ENCODE results near the gene RALGAPA2. TPM values are rescaled to one million over a fixed set of nuclear protein-coding genes. Genes with fewer than 3 reads are reported as not detected.

Gene RALGAPA2
- total RNA-seq, 3 donors from 2014 or later (not counting 1 experiment from before 2014, with no cell fraction given) = 26.6 to 33.9 (median 33.1) TPM

GRCh38 chr20:20440481-20440880, 272.0 kb downstream of the RALGAPA2 start:
- Mint-ChIP-seq H3K4me1 (peaks cover 38 to 39% of the 10 kb centered on the region in 2 donors), H3K4me3 (no peak overlapping the region), H3K27ac (no peak overlapping the region), H3K9me3 (no peaks in the 10 kb centered on the region), H3K27me3 (ENCODE audit: low read depth in 2 of 2) (no peaks in the 10 kb centered on the region), H3K36me3 (no peaks in the 10 kb centered on the region)
- Histone ChIP-seq H3K27ac (ENCODE audit: low read length) (no peak overlapping the region), H3K4me3 (ENCODE audit: low read length) (no peak overlapping the region), H3K36me3 (ENCODE audit: control insufficient read depth, insufficient read depth, low read length) (peaks cover 2% of the 10 kb centered on the region), H3K4me1 (ENCODE audit: control insufficient read depth, insufficient read depth, low read length) (peaks cover 16% of the 10 kb centered on the region), H3K9me3 (ENCODE audit: control insufficient read depth, insufficient read depth, low read length) (no peaks in the 10 kb centered on the region), H3K27me3 (ENCODE audit: control insufficient read depth, insufficient read depth, low read length) (no peaks in the 10 kb centered on the region)
- intact Hi-C loops (cut with micrococcal nuclease) = no loop called here
- DNase-seq (no peak), ATAC-seq (no peak)
- 94% methylated on average over 16 of the region's 16 CpGs for WGBS (ENCODE audit: insufficient coverage)
- TF ChIP-seq CTCF (IDR thresholded peaks at IDR 0.05) = no peak

- Histone ChIP-seq H3K27ac (ENCODE audit: low read length) (no peak overlapping the region), H3K27me3 (ENCODE audit: control insufficient read depth, insufficient read depth, low read length) (no peaks in the 10 kb centered on the region), H3K4me3 (ENCODE audit: low read length) (no peak overlapping the region), H3K36me3 (ENCODE audit: control insufficient read depth, insufficient read depth, low read length) (peaks cover 2% of the 10 kb centered on the region), H3K4me1 (ENCODE audit: control insufficient read depth, insufficient read depth, low read length) (peaks cover 16% of the 10 kb centered on the region), H3K9me3 (ENCODE audit: control insufficient read depth, insufficient read depth, low read length) (no peaks in the 10 kb centered on the region)
- Mint-ChIP-seq H3K36me3 (no peaks in the 10 kb centered on the region), H3K27ac (no peak overlapping the region), H3K4me1 (peaks cover 38 to 39% of the 10 kb centered on the region in 2 donors), H3K4me3 (no peak overlapping the region), H3K27me3 (ENCODE audit: low read depth in 2 of 2) (no peaks in the 10 kb centered on the region), H3K9me3 (no peaks in the 10 kb centered on the region)
- ATAC-seq (no peak), DNase-seq (no peak)
- TF ChIP-seq CTCF (IDR thresholded peaks at IDR 0.05) = no peak
- intact Hi-C loops (cut with micrococcal nuclease) = no loop called here
- WGBS (ENCODE audit: insufficient coverage) = 86% methylated on average over 2 of the region's 5 CpGs
Measured at GRCh38 chr20:20439602-20440190, 272.7 kb downstream of the RALGAPA2 start.

GRCh38 chr20:20437314-20437713, 275.1 kb downstream of the RALGAPA2 start:
- intact Hi-C loops (cut with micrococcal nuclease) = no loop called here
- Mint-ChIP-seq H3K9me3 (no peaks in the 10 kb centered on the region), H3K27me3 (ENCODE audit: low read depth in 2 of 2) (no peaks in the 10 kb centered on the region), H3K4me3 (no peak overlapping the region), H3K36me3 (no peaks in the 10 kb centered on the region), H3K27ac (no peak overlapping the region), H3K4me1 (peaks cover 15 to 20% of the 10 kb centered on the region in 2 donors)
- Histone ChIP-seq H3K36me3 (ENCODE audit: control insufficient read depth, insufficient read depth, low read length) (peaks cover 2% of the 10 kb centered on the region), H3K27me3 (ENCODE audit: control insufficient read depth, insufficient read depth, low read length) (no peaks in the 10 kb centered on the region), H3K27ac (ENCODE audit: low read length) (no peak overlapping the region), H3K4me1 (ENCODE audit: control insufficient read depth, insufficient read depth, low read length) (peaks cover 4% of the 10 kb centered on the region), H3K4me3 (ENCODE audit: low read length) (no peak overlapping the region), H3K9me3 (ENCODE audit: control insufficient read depth, insufficient read depth, low read length) (no peaks in the 10 kb centered on the region)
- ATAC-seq (no peak), DNase-seq (no peak)
- WGBS (ENCODE audit: insufficient coverage) = 92% methylated on average over 7 of the region's 7 CpGs
- no peak for TF ChIP-seq CTCF (IDR thresholded peaks at IDR 0.05)

- H3K27me3 ChIP-seq (ENCODE audit: control insufficient read depth, insufficient read depth, low read length) = no peaks in the 10 kb centered on the region
- no peak for TF ChIP-seq CTCF (IDR thresholded peaks at IDR 0.05)
- H3K27ac Mint-ChIP-seq = no peak overlapping the region
- no peak overlapping the region for H3K4me3 ChIP-seq (ENCODE audit: low read length)
- no peaks in the 10 kb centered on the region for H3K27me3 Mint-ChIP-seq (ENCODE audit: low read depth in 2 of 2)
- ATAC-seq (no peak), DNase-seq (no peak)
- no peak overlapping the region for H3K27ac ChIP-seq (ENCODE audit: low read length)
- peaks cover 9 to 14% of the 10 kb centered on the region in 2 donors for H3K4me1 Mint-ChIP-seq
- intact Hi-C loops (cut with micrococcal nuclease) = no loop called here
- no peak overlapping the region for H3K4me3 Mint-ChIP-seq
- peaks cover 4% of the 10 kb centered on the region for H3K4me1 ChIP-seq (ENCODE audit: control insufficient read depth, insufficient read depth, low read length)
- H3K36me3 Mint-ChIP-seq = no peaks in the 10 kb centered on the region
- no peaks in the 10 kb centered on the region for H3K9me3 Mint-ChIP-seq
- peaks cover 2% of the 10 kb centered on the region for H3K36me3 ChIP-seq (ENCODE audit: control insufficient read depth, insufficient read depth, low read length)
- WGBS (ENCODE audit: insufficient coverage) = 94% methylated on average over 16 of the region's 16 CpGs
- no peaks in the 10 kb centered on the region for H3K9me3 ChIP-seq (ENCODE audit: control insufficient read depth, insufficient read depth, low read length)
Measured at GRCh38 chr20:20436689-20437088, 275.8 kb downstream of the RALGAPA2 start.

Measured in natural killer cell (primary cell).